ENCODE measurements around the gene GPD1. TPM values are rescaled to one million over a fixed set of nuclear protein-coding genes. Genes with fewer than 3 reads are reported as not detected.

Gene GPD1
- total RNA-seq, result 1,000 to 10,000 TPM; 1,589 to 4,641 (median 3,196) TPM

DNA sequence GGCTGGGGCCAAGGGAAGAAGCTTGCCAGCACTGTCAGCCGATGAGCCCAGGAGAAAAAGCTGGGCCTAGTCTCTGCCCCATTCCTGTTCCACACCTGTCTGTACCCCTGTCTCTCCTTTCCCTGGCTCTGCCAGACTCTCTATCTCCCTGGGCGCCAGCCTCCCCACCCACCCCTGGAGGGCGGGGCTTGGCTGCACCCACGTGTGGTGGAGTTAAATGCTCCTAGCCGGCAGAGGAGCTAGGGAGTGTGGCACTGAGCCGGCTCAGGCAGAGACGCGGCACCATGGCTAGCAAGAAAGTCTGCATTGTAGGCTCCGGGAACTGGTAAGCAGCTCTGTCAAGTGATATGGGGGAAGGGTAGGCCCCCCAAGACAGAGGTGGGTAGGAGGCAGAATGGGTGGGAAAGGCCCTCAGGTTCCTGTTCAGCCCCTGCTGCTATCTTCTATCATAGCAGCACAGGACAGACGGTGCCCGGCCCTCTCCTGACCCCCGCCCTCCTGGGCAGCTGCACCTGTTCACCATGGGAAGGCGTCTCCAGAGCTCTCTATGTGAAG lies at the start of gene GPD1:
Gene GPD1, plus strand, starts transcription at position 242 of the 555 bp plus-strand sequence. Its CDS starts 43 bp downstream, at position 285.
- TF ChIP-seq, protein P1, sequence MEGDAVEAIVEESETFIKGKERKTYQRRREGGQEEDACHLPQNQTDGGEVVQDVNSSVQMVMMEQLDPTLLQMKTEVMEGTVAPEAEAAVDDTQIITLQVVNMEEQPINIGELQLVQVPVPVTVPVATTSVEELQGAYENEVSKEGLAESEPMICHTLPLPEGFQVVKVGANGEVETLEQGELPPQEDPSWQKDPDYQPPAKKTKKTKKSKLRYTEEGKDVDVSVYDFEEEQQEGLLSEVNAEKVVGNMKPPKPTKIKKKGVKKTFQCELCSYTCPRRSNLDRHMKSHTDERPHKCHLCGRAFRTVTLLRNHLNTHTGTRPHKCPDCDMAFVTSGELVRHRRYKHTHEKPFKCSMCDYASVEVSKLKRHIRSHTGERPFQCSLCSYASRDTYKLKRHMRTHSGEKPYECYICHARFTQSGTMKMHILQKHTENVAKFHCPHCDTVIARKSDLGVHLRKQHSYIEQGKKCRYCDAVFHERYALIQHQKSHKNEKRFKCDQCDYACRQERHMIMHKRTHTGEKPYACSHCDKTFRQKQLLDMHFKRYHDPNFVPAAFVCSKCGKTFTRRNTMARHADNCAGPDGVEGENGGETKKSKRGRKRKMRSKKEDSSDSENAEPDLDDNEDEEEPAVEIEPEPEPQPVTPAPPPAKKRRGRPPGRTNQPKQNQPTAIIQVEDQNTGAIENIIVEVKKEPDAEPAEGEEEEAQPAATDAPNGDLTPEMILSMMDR (IDR thresholded peaks at IDR 0.05; ENCODE audit: low read depth), result no peak

DNA sequence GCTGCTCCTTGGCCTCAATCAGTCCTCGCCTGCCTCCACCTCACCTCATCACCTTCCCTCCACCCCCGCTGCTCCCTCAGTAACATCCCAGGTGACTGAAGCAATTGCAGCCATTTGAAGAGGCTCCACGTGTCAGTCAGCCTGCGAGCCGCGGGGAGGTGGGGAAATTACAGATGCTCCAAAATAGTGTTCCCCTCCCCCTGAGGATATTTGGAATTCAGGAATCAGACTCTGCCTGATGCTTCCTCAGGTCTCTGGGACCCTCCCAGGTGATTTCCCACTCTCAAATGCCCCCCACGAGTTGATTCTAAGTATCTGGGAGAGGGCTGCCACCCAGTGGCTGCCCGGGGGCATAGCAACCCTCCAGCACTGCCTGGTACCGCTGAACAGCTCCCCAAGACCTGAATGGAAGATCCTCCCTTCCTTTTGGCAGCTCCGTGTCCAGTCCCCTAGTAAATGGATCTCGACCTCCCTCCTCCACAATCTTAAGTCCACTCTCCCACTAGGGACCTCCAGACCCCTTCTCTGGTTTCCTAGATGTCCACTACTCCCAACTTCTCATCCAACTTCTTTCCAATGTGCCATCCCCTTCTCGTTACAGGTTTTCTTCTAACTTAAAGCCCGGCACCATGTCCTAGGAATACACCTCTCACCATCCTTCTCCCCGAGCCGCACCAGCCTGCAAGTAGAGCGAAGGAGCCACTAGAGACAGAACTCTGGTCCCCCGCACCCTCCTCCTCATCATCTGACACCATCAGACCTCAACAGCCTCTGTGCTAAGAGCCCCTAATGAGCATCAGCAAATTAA lies 47.8 kb upstream of the GPD1 start:
- TF ChIP-seq, protein P1 (IDR thresholded peaks at IDR 0.05; ENCODE audit: low read depth), result no peak

DNA sequence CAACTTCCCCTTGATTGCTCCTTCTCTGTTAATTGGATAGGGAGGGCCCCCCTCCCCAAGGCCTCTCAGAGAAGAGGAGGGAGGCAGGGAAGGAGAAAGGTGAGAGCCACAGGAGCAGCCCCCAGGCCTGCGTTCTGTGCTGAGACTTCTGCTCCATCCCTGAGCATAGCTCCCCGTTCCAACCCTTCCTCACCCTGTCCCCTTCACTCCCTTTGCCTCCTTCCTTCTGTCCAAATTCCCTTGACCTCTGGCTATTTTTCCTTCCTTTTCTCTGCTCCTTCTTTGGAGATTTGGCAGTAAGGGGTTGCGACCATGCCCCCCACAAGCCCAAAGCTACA lies 47.2 kb upstream of the GPD1 start:
- TF ChIP-seq, protein P1 (IDR thresholded peaks at IDR 0.05; ENCODE audit: low read depth), result no peak

DNA sequence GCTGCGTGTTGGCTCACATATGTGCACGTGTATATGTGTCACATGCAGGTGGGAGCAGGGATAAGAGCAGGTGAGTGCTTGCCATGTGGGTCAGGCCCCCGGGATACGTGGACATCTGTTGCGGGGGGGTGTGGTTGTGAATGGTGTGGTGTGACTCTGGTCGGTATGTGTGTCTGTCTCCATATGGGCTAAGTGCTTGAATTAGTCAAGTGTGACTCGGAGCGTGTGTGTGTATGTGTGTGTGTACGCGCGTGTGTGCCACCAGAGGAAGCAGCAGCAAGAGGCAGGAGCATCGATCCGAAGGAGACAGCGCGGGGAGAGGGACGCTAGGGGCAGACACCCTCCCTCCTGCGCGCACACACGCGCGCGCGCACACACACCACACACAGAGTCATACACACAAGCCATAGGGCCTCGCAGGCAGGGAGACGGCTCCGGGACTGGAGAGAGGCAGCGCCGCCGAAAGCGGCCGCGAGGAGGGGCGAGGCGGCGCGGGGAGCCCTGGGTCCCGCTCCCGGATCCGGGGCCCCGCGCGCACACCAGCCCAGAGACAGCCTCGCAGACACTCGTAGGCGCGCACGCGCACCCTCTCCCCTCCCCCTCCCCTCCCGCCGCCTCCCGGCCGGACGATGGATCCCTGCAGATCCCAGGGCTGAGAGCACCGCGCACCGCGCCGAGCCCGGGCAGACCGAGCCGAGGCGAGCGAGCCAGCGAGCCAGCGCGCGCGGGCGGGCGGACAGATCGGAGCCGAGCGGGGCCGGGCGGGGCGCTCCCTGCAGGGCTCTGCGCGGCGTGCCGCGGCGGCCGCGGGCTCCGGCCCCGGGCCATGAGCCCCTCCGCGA lies 46.6 kb upstream of the GPD1 start, which contains the start of gene ASIC1:
Gene ASIC1, plus strand, starts transcription at position 597 of the 842 bp plus-strand sequence. CDS start 1,171 bp downstream, outside the sequence.
- TF ChIP-seq, protein P1 (IDR thresholded peaks at IDR 0.05; ENCODE audit: low read depth), result no peak

DNA sequence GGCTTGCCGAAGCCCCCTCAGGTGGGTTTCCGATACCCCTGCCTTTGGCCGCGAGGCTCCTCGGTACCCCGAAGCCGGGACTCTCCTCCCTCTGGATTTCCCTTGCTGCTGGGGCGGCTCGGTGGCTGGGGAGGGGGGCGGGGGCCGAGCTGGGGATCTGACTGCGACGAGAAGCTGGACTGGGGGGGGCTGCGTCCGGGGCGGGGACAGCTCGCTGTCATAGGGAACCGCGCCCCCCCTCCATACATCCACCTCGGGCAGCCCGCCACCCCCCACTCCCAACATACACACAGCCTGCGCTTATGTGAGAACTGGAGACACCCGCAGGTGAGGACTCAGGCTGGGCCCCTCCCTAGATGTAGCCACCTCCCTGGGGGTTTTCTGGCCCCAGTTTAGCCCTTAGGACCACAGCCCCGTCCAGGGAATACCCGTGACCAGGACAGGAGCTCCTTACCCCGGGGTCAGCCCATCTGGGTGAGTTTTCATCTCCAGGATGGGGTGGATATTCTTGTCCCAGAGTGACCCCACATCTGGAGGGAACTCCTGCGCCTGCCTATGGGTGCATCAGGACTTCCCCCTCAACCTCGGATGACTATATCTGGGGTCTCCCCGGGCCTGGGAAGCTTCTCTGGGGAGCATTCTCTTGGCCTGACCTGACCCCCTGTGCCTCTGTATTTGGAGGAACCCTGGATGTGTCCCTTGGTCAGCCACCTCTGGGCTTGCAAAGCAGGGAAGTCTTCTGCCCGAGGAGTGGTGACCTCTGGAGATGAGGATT lies 45.7 kb upstream of the GPD1 start:
- TF ChIP-seq, protein P1 (IDR thresholded peaks at IDR 0.05; ENCODE audit: low read depth), result no peak

DNA sequence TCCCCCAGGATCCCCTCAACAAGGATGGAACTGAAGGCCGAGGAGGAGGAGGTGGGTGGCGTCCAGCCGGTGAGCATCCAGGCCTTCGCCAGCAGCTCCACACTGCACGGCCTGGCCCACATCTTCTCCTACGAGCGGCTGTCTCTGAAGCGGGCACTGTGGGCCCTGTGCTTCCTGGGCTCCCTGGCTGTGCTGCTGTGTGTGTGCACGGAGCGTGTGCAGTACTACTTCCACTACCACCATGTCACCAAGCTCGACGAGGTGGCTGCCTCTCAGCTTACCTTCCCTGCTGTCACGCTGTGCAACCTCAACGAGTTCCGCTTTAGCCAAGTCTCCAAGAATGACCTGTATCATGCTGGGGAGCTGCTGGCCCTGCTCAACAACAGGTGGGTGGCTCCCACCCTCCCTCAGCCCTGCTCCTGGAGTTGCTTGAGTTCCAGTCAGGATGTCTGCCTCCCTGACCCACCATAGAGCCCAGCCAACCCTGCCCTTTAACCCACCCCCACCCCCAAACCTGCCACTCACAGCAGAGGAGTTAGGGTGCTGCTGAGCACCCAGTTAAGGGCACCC lies 45.0 kb upstream of the GPD1 start:
- TF ChIP-seq, protein P1 (IDR thresholded peaks at IDR 0.05; ENCODE audit: low read depth), result no peak
